Stimulated activated CD8-positive, alpha-beta memory T cell treated with anti-CD3 and anti-CD28 coated beads, Interleukin-12 subunit alpha, Interleukin-12 subunit beta, amount 100 ng/mL, for 4 hours (primary cell): ENCODE data around the gene CENPM.
A peak's percentile ranks its signal among the peaks of the same experiment; 100 is the strongest.

Experiments used
- DNase-seq: peaks from one replicate; pipeline ENCODE4 v3.0.0-alpha.2; 2020; ENCODE audit warnings: low read depth

The CENPM gene, protein sequence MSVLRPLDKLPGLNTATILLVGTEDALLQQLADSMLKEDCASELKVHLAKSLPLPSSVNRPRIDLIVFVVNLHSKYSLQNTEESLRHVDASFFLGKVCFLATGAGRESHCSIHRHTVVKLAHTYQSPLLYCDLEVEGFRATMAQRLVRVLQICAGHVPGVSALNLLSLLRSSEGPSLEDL

DNA sequence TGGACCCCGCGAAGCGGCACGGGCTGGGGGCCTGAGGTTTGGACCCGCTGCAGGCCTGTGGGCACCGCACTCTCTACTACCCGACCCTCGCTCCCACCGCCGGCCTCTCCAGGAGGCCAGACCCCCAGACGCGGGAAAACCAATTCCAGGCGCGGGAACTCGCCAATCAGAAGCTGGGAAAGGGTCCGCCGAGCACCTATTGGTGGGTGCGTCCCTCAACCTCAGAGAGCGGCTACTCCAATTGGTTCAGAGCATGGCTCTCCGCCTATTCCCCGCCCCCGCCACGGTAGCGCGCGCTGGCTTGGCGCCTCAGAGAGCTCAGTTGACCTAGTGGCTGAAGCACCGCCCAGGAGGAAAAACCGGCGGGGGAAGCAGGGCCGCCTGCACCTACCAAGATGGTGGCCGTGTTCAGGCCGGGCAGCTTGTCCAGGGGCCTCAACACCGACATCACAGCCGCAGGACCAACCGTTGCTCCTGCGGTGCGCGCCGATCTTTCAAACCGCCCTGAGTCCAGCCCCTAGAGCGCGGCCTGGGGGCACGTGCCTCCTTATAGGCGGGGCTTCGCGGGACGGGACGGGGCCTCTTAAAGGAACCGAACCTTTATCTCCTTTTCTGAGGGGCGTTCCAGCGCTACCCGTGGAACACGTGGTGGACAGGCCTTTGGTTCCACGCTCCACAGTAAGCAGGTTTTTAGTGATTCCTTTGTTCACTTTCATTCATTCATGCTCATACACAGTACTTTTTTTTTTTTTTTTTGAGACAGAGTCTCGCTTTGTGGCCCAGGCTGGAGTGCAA, at the start of gene CENPM:
CENPM (minus strand) TSS at position 524 of the 795 bp plus-strand sequence; CDS start at position 448, 76 bp downstream.
- peak; percentile 76 for DNase-seq

DNA sequence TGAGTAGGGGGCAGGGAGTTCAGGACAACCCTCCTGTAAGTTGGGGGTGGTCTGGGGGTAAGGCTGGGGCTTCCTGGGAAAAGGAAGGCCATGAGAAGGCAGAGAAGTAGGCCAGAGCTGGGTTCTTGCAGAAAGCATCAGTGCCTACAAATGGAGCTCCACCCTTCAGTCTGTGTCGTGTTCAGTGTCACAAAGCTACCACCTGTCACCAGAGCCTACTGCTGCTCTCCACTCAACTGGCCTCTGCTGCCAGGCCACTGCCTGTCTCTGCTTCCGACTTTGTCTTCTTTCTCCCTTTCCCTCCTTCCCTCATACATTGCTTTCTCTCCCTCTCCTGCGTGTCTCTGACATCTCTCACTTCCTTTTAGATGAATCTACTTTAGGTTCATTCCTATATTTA, 48.3 kb upstream of the CENPM start:
- DNase-seq = no peak

DNA sequence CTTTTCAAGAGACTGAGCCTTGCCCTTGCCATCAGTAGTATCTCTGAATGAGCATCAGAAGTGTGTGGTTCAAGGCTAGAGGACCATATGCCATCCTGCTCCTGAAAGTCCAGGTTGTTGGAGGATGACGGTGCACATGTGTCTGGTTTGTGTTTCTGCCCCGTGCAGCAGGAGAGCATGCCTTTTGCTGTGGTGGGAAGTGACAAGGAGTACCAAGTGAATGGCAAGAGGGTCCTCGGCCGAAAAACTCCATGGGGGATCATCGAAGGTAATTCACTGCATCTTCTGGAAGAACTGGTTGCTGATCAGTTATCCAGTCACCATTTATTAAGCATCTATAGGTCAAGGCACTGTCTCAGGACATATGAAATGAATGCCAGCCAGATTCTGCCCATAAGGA, 45.5 kb upstream of the CENPM start:
- DNase-seq = no peak

DNA sequence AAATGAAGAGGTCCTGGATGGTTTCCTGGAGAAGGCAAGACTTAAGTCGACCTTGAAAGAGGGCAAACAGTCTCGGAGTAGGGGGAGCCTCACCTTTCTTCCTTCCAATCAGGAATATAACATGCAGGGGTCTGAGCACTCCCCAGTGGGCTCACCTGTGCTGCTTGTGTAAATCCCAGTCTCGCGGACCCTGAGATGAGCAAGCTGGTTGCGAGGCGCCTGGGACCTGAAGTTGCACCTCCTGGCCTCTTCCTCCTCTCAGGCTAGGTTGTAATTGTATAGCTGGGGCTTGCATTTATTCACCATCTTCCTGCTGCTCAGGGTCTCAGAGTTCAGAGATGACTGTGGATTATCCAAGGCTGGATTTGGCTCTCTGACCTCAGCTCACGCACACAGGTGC, 44.2 kb upstream of the CENPM start:
- no peak for DNase-seq

DNA sequence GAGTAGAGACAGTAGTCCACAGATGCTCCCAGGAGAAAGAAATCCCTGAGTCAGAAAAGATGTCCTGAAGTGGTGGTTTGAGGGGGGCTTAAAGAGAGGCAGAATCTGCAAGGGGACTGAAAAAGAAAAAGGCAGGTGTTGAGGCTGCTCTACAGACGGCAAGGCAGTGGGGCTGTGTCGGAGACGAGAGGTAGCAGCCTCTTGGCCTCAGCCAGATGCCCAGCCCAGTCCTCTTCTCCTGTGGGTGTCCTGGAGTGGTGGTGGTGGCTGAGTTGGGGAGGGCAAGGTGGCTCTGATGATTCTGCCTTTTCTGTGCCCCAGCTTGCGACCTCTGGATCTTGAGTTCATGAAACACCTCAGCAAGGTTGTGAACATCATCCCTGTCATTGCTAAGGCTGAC, 42.3 kb upstream of the CENPM start:
- no peak for DNase-seq

DNA sequence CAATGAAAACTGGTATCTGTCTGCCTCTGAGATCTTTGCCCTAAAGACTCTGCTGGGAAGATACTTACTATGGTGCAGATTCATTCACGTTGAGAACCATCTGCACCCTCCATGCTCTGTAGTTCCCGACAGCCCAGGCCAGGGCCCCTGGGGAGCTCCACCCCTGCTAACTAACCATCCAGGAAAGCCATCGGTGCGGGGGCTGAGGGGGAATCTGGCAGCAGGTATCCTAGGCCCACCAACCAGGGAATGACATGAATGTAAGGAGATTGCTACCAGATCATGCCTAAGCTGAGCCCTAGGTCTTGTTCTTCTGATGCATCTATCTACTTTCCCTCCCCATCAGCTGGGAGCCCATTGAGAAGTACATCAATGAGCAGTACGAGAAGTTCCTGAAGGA, 40.3 kb upstream of the CENPM start:
- DNase-seq = no peak

DNA sequence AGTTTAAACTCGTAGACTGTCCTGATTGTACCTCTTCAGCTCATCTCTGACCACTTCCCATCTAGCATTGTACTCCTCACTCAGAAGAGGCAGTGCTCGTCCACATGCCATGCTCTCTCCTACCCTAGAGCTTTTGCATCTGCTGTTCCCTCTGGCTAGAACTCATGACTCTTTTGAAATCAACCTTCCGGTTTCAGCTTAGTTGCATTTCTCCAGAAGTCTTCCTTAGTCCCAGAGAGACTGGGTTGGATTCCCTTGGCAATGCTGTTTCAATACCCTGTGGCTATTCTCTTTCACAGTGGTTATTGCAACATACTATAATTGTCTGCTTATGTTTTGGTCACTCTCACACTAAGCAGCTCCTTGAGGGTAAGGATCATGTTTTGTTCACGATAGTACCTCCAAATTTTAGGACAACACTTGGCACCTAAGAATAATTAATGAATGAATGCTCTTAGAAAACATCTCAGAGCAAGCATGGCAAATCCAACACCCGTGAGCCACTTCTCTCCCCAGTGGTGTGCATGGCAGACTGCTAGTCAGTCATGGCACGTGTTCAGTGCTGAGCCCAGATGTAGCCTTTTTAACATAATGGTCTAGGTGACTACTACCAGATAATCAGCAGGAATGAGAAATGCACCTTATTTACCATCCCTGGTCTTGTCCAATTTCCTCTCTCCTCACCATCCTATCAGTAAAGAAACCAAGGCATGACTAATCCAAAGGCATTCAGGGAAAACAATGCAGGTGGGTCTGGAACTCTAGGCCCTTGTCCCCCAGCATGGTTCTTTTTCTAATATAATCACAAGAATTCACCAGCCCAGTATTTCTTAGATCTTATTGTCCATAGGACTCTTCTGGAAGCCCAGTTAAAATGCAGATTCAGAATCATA, 36.8 kb upstream of the CENPM start:
- DNase-seq = no peak

DNA sequence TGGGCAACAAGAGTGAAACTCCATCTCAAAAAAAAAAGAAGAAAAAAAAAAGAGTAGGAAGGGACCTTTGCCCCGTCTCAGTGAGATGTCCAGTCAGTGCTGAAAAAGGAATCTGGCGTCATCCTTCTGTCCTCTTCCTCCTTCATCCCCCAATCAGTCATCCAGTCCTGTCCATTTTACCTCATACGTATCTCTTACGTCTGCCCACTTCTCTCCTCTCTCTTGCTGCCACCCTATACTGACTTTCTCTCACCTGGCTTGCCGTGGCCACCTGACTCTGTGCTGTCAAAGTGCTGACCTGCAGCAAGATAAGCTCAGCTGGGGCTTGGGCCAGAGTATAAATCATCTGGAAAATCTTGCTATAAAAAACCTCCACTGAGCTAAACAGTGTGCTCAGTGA, 35.9 kb upstream of the CENPM start:
- no peak for DNase-seq

DNA sequence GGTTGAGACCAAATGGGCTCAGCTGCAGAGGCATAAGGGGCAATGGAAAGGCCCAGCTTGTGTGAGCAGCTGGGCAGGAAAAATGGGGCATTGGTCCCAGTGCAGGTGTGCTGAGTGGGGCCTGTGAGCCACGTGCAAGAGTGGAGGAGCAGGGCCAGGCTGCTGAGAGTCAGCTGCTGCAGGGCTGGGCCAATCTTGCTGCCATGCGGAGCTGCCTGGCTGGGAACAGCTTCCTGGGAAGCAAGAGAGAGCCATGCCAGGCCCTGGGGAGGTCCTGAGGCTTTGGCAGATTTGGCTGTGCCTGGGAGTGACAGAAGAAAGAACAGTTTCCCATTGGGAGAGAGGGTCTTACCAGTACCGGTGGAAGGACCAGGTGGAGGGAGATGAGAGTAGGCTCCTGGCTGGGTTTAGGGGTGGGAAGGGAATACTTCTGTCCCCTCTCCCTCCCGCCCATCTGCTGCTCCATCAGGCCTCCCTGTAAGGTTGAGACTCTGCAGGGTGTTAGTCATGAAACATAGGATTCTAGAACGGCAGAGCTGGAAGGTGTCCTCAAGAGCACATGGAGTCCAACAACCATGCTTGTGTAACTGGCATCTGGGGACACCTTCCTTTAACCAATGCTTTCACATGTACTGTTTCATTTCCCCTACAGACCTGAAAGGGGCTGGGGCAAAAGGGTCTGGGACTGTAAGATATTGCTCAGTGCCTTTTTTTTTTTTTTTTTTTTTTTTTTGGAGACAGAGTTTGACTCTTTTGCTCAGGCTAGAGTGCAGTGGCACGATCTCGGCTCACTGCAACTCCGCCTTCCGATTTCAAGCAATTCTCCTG, 32.7 kb upstream of the CENPM start:
- no peak for DNase-seq

DNA sequence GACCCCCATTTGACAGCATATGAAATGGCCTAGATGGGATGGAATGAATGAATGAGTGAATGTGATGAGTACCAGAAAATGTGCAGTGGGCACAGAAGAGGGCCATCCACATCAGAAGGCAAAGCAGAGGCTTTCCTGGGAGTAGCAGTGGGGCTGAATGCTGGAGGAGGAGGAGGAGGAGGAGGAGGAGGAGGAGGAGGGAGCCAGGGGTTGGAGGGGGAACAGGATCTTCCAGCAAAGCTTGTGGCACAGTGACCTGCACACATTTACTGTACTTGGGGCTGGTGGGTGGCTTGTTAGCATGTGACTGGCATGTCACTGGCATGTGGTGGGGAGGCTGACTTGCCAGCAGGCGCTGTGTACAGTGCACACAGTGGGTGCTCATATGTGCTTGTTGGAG, 31.8 kb upstream of the CENPM start:
- no peak for DNase-seq

DNA sequence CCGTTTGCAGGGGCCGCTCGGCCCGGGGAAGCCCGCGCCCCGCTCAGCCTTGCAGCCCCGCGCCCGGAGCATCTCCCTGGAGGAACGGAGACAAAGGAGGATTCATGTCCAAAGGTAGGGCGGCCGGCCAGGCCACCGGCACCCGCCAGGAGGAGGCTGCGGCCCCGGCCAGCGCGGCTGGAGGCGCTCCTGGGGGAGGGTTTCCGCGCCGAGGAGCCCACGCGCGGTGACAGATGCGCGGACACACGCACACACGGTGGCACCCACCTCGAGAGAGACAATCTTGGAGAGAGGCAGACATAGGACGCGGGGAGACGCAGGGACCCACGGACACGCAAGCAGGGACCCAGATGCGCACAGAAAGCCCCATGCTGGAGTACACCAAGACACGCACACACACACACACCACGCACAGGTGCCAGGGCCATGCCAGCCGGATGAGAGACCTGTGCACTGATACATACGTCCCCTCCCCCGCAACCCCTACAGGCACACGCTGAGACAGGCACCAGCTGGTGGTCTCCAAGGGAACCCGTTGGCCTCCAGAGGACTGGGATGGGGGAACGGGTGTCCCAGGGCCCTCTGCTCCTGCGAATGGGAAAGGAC, 30.1 kb upstream of the CENPM start:
- no peak for DNase-seq

DNA sequence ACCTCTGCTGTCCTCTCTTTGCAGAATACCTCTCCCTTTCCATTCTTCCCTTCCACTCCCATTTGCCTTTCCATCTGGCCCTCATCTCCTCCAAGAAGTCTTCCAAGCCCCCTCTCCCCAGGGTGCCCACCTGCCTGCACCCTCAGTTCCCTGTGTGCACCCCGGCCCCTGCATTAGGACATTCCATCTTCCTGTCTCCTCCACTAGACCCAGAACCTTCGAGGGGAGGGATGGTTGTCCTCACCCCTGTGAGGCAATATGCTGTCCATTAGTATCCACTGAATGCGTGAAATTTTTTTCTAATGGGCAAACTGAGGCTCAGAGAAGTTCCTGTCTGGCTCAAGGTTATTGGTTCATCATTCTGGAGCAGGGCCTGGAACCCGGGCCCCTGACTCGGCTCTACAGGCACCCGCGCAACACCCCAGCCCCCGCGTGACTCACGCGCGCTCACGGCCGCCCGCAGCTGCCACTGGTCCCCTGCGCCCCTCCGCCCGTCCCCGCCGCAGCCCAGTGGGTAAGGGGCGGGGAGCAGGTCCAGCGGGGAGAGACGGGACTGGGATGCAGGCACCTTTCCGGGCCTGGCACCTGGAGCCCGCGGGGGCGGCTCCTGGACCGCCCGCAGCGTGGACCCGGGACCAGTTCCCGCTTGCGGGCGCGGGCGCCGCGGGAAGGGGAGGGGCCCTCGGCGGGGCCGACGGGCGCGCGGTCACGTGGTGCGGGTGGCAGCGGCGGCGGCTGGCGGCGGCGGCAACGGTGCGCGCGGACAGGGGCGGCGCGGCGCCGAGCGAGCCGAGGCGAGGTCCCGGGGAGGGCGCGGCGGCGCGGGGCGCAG, 29.3 kb upstream of the CENPM start:
- peak; percentile 26 for DNase-seq

DNA sequence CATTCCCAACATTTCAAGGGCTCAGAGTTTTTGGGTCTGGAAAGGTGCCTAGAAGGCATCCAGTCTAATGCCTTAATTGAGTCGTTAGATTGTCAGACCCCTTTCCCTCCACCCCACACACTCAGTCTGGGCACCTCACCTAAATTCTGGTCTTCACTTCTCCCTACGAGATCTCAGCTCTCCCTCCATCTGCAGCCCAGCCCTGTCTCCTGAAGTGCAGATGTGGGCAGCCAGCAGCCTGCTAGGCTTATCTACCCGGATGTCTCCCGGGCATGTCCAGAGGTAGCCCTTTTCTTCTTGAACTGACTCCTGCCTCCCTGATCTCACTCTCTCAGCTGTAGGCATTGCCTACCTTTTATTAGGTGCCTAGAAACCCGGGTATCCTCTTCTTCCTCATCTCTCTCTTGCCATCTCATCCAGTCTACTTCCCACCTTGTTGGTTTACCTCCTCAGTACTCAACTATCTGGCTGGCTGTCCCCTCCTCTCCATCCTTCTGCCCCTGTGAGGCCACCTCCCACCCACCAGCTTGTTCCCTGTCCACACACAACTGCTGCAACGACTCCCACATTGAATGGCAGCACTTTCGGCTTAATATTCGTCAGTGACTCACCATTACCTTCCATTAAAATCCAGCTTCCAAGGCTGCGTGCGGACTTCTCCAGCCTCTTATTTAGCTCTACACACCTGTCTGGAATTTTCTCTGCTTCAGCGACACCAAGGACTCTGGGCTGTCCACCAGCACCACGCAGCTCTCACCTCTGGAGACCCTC, 28.5 kb upstream of the CENPM start:
- no peak for DNase-seq

DNA sequence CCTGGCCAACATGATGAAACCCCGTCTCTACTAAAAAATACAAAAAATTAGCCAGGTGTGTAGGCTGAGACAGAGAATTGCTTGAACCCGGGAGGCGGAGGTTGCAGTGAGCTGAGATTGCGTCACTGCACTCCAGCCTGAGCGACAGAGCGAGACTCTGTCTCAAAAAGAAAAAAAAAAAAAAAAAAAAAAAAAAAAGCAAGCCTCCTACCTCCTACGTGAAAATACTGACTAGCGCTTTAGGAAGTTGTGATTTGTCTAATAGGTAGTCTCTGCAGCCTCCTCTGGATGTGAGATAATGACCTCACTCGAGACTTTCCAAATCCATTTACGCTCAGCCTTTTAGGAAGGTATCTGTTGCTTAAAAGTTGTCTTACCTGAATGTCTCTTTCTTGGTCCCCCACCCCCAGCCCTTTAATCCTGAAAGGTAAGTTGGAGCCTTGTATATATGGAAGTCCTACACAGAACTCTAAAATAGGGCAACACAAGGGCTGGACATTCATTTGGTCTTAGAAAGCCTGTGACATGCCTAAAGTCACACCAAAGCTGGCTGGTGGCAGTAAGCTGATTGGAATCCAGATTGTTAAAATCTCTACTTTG, 27.8 kb upstream of the CENPM start:
- no peak for DNase-seq

DNA sequence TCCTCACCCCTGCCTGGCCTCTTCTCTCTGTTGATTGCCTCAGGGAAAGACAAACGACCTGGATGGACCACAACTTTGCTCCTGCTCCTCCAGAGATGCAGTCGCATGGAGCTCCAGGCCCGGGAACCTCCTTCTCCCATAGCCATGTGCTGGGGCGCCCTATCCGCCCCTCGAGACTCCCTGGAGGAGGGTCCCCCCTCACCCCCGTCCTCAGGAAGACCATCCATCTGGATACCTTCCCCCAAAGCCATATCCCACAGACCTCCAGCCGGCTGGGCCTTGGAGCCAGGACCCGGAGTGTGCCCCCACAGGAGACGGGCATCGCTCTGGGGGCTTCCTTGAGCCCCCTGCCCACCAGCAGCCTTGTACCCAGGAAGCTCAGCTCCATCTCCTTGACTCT, 24.5 kb upstream of the CENPM start:
- no peak for DNase-seq

DNA sequence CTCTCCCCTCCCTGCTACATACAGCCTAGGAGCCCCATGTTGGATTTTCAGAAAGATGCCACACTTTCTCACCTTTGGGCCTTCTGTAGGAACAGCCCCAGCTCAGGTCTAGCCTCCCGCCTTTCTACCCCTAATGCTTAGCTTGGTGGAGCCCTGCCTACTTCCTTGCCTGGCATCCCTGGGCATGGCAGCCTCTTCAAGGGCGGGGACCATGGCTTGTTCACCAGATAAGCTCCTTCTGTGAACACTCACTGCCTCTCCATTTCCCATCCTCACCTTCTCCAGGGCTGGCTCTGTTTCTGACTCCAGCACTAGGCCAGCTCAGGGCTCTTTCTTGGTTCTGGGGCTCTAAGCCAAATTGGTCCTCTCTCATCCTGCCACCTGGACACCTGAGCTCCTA, 23.6 kb upstream of the CENPM start:
- no peak for DNase-seq

DNA sequence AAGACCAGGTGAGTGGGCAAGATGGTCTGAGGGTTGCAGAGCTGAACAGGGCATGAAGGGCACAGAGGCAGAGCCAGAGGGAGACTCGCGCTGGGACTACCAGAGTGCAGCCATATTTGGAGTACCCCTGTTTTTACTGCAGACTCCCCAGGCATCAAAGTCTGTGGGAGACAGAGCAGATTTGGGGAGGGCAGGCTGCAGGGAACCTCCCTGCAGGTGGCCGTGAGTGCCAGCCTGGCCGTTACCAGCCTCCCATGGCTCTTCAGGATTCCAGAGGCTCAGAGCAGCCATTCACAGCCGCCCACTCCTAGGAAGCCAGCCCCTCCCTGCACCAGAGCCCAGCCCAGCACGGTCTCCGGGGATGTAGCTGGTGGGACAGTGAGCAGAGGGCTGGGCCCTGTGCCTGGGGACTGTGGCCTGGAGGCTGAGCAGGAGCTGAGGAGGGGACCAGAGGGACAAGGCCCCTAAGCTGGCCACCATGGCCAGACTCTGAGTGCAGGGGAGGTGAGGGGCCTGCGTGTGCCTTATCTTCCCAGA, 22.2 kb upstream of the CENPM start, which contains the start of gene SEPTIN3:
SEPTIN3 (plus strand) TSS at position 334 of the 537 bp plus-strand sequence. CDS start 2,050 bp downstream, outside the sequence.
- DNase-seq = no peak

DNA sequence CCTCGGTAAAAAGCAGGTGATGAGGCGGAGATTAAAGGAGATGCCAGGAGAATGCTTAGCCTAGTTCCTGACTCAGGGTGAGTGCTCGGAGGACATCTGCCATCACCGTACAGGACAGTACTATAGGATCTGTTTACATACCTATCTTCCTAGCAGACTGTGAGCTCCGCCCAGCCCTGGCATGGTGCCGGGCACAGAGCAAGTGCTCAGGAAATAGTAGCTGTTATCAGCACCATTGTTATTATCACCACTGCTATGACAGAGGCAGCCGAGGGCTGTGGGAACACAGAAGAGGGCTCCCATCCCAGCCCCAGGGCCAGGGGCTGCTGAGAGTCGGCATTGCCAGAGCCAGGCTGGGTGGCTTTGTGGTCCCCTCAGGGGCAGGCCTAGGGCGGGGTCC, 21.6 kb upstream of the CENPM start:
- no peak for DNase-seq
